Esophagus squamous epithelium (tissue), 5 donors: ENCODE data around the gene DNAJA2. TPM values are rescaled to one million over a fixed set of nuclear protein-coding genes. Genes with fewer than 3 reads are reported as not detected.
A peak's percentile ranks its signal among the peaks of the same experiment; 100 is the strongest.

Source experiments
- DNase-seq: peaks from one replicate; lab custom pipeline; 2025; lab: John Stamatoyannopoulos, UW
- H3K27ac ChIP-seq, 4 donors: fragments of 200-600 bp; sonication (generic); one replicate each; pipeline ENCODE4 v1.5.1; 2016 to 2019; ENCODE audit warnings: mild to moderate bottlenecking in 1 of 4
- H3K27me3 ChIP-seq, 4 donors: fragments of 200-600 bp; sonication (generic); 1 replicate in 3 of 4; 2 replicates in 1 of 4; pipeline versions ENCODE4 v1.5.1 to v1.6.0; 2017 to 2021; ENCODE audit warnings: antibody characterized with exemption in 1 of 4
- H3K36me3 ChIP-seq, 3 donors: fragments of 200-600 bp; sonication (generic); one replicate each; pipeline ENCODE4 v1.5.1; 2016 to 2019
- H3K4me1 ChIP-seq, 3 donors: fragments of 200-600 bp; sonication (generic); one replicate each; pipeline ENCODE4 v1.5.1; 2017 to 2019
- H3K4me3 ChIP-seq, 4 donors: fragments of 200-600 bp; sonication (generic); 1 replicate in 3 of 4; 2 replicates in 1 of 4; pipeline ENCODE4 v1.5.1; 2016 to 2019; ENCODE audit warnings: mild to moderate bottlenecking in 2 of 4, moderate library complexity in 1 of 4
- H3K9me3 ChIP-seq, 3 donors: fragments of 200-600 bp; sonication (generic); one replicate each; pipeline ENCODE4 v1.5.1; 2016 to 2019
- POLR2A ChIP-seq, 4 donors: fragments of 450-650 bp; IDR thresholded peaks; one replicate each; pipeline ENCODE4 v1.6.1; 2017; ENCODE audit warnings: antibody characterized with exemption in 4 of 4, mild to moderate bottlenecking in 4 of 4, moderate library complexity in 3 of 4
- WGBS, 2 donors: methylation state at CpG; one replicate each; pipeline ENCODE4 v1.1.5; 2018; 5-methylcytosine and 5-hydroxymethylcytosine counted together
- intact Hi-C: fragments of 100-400 bp; cut with DNase I; formaldehyde crosslinking; loops from one replicate; pipeline ENCODE4 v1.15.0; 2022
- total RNA-seq, 4 donors: library from RNA; depleted of rRNA; stranded (reverse); fragments of >200 nt; gene quantifications; one replicate each; pipeline ENCODE4 v1.1.0, GENCODE V29; 2016
- TF ChIP-seq, protein P1 (sequence below), 6 experiments: fragments of 450-650 bp in 4 of 6; fragments of 200-600 bp in 2 of 6; sonication (generic) in 2 of 6; IDR thresholded peaks; one replicate each; pipeline ENCODE4 v1.5.1; 2016 to 2019; ENCODE audit warnings: antibody characterized with exemption in 6 of 6, mild to moderate bottlenecking in 4 of 6, moderate library complexity in 4 of 6
- donor health status: DM: yes; HTN: yes; CAD: no.

DNAJA2 gene
- total RNA-seq, 4 donors from 2014 or later: 39.0 to 69.7 (median 58.2) TPM

DNA sequence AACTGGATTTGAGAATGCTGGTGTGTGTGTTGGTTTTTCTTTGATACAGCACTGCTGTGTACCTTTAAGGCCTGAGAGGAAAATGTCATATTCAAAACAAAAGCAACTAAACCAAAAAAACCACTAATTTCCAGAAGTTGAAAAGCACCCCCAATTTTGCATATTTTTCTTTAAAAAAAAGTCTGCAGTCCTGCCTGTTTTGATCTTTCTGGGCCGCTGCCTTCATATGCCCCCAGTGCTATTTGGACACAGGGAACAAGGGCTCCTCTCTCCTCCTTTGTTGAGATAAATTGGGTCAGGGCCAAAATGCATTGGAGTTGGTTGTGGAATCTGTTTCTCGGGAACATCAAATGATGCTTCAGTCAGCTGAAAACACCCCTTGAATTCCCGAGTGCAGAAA lies 62.4 kb downstream of the DNAJA2 start:
- peaks cover 0 to 10% (median 0%) of the 10 kb centered on the region in 3 donors for H3K4me1 ChIP-seq
- no peak overlapping the region for H3K4me3 ChIP-seq
- H3K27ac ChIP-seq: no peak overlapping the region
- intact Hi-C loops: no loop called here
- no peak for DNase-seq
- TF ChIP-seq, protein P1, sequence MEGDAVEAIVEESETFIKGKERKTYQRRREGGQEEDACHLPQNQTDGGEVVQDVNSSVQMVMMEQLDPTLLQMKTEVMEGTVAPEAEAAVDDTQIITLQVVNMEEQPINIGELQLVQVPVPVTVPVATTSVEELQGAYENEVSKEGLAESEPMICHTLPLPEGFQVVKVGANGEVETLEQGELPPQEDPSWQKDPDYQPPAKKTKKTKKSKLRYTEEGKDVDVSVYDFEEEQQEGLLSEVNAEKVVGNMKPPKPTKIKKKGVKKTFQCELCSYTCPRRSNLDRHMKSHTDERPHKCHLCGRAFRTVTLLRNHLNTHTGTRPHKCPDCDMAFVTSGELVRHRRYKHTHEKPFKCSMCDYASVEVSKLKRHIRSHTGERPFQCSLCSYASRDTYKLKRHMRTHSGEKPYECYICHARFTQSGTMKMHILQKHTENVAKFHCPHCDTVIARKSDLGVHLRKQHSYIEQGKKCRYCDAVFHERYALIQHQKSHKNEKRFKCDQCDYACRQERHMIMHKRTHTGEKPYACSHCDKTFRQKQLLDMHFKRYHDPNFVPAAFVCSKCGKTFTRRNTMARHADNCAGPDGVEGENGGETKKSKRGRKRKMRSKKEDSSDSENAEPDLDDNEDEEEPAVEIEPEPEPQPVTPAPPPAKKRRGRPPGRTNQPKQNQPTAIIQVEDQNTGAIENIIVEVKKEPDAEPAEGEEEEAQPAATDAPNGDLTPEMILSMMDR (IDR thresholded peaks at IDR 0.05): no peak
- no peak for TF ChIP-seq POLR2A (IDR thresholded peaks at IDR 0.05)
- WGBS, 2 donors: 51 to 56% methylated on average over 3 of the region's 3 CpGs
- no peaks in the 10 kb centered on the region for H3K9me3 ChIP-seq
- H3K36me3 ChIP-seq: peaks cover 7 to 91% (median 9%) of the 10 kb centered on the region in 3 donors
- no peaks in the 10 kb centered on the region for H3K27me3 ChIP-seq

- Histone ChIP-seq H3K4me3 (no peak overlapping the region), H3K9me3 (no peaks in the 10 kb centered on the region), H3K27me3 (no peaks in the 10 kb centered on the region), H3K4me1 (peaks cover 0 to 14% (median 0%) of the 10 kb centered on the region in 3 donors), H3K36me3 (peaks cover 7 to 91% (median 9%) of the 10 kb centered on the region in 3 donors), H3K27ac (peak overlapping the region in 2 of 4 donors; percentile 5 to 44)
- TF ChIP-seq, protein P1 (IDR thresholded peaks at IDR 0.05): peak; percentile 57 to 87 (median 71)
- no peak for TF ChIP-seq POLR2A (IDR thresholded peaks at IDR 0.05)
- WGBS, 2 donors: 34 to 40% methylated on average over 5 to 6 of the region's 6 CpGs
- no peak for DNase-seq
- intact Hi-C loops: loop anchor here (2.0 kb wide), 1 partner anchor 54 kb away; no protein-coding TSS in a partner anchor
These were observed 64.7 kb downstream of the DNAJA2 start for GRCh38 chr16:46908540-46909372.

DNA sequence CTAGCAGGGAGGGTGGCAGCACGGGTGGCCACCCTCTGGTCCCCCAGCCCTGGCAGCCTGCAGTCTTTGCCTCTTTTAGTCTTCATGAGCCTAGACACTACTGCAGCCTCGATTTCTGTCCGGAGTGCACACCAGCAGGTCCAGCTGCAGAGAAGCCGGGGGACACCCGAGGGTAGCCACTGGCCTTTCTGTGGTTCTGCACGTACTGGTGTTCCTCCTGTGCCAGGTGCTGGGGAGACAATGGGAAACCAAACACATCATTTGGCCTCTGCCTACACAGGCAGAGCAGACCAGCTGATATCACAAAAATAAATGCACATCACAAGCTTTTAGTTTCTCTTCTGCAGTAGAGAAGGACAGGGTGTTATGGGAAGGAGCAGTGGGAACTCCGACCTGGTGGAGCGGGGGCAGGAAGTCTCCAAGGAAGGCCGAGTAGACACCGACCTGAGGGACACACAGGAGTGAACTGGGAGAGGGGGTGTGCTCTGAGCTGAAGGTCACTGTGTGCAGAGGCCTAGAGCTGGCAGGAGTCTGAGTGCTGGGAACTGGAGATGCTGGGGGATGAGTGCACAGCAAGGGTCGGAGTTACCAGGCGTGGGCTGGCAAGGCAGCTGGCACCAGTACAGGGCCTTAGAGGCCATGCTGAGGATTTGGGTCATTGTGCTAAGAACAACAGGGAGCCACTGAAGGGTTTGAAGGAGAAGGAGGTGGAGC lies 66.3 kb downstream of the DNAJA2 start:
- Histone ChIP-seq H3K36me3 (peaks cover 0 to 83% (median 9%) of the 10 kb centered on the region in 3 donors), H3K4me1 (peaks cover 0 to 29% (median 0%) of the 10 kb centered on the region in 3 donors), H3K9me3 (no peaks in the 10 kb centered on the region), H3K27me3 (no peaks in the 10 kb centered on the region), H3K27ac (peak overlapping the region in 1 of 4 donors; percentile 44), H3K4me3 (no peak overlapping the region)
- TF ChIP-seq, protein P1 (IDR thresholded peaks at IDR 0.05): no peak
- TF ChIP-seq POLR2A (IDR thresholded peaks at IDR 0.05): no peak
- WGBS, 2 donors: 88 to 89% methylated on average over 9 of the region's 12 CpGs
- intact Hi-C loops: no loop called here
- DNase-seq: no peak

DNA sequence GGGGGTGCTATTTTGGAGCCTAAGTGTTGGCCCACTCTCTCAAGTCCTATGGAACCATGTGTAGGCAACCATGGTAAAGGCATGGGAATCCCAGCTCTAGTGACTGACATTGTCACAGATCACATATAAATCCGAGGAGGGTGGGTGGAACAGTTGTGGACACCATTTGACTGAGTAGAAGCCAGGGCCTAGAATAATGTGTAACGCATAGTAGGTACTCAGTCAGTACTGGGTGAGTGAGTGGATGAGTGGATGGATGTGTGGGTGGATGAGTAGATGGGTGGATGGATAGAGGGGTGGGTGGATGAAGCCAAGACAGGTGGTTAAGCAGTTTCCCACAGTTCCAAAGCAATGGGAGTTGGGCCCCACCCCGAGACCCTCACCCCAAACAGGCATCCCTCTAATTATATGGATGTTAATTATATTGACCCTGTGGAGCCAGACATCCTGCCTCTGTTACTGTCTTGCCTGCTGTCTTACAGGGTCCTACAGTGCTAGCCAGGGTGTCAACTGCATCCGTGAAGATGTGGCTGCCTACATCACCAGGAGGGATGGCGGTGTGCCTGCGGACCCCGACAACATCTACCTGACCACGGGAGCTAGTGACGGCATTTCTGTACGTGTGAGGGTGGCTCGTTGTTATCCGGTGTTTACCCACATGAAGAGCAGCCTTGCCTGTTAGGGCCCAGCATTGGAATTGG lies 67.0 kb downstream of the DNAJA2 start:
- TF ChIP-seq, protein P1 (IDR thresholded peaks at IDR 0.05): no peak
- no peak for TF ChIP-seq POLR2A (IDR thresholded peaks at IDR 0.05)
- Histone ChIP-seq H3K4me1 (peaks cover 4 to 36% (median 4%) of the 10 kb centered on the region in 3 donors), H3K27ac (peak overlapping the region in 1 of 4 donors; percentile 19), H3K9me3 (no peaks in the 10 kb centered on the region), H3K4me3 (no peak overlapping the region), H3K36me3 (peaks cover 0 to 83% (median 5%) of the 10 kb centered on the region in 3 donors), H3K27me3 (no peaks in the 10 kb centered on the region)
- intact Hi-C loops: no loop called here
- WGBS, 2 donors: 81 to 90% methylated on average over 9 to 10 of the region's 12 CpGs
- DNase-seq: no peak

Other genes with a start within 250 kb of the DNAJA2 start
- under 1 TPM in 3 of 4 donors, not detected in 1; 0.03 to 0.19 (median 0.08) TPM for gene MYLK3, start 225.3 kb downstream of the DNAJA2 start, total RNA-seq
- gene C16orf87, start 142.5 kb downstream of the DNAJA2 start, total RNA-seq: 1 to 10 TPM; 5.7 to 7.6 (median 7.0) TPM
- gene GPT2, start 89.3 kb downstream of the DNAJA2 start, total RNA-seq: 100 to 1,000 TPM in 1 of 4 donors, 10 to 100 TPM in 3; 43.3 to 113 (median 77.2) TPM
- gene NETO2, start 170.3 kb upstream of the DNAJA2 start, total RNA-seq: 10 to 100 TPM in 1 of 4 donors, 1 to 10 TPM in 3; 4.1 to 16.9 (median 7.4) TPM